ENCODE results near the gene SLC38A10. TPM values are rescaled to one million over a fixed set of nuclear protein-coding genes. Genes with fewer than 3 reads are reported as not detected.

SLC38A10 gene
- total and polyA plus RNA-seq, 12 donors, result 27.8 to 56.2 (median 38.4) TPM

DNA sequence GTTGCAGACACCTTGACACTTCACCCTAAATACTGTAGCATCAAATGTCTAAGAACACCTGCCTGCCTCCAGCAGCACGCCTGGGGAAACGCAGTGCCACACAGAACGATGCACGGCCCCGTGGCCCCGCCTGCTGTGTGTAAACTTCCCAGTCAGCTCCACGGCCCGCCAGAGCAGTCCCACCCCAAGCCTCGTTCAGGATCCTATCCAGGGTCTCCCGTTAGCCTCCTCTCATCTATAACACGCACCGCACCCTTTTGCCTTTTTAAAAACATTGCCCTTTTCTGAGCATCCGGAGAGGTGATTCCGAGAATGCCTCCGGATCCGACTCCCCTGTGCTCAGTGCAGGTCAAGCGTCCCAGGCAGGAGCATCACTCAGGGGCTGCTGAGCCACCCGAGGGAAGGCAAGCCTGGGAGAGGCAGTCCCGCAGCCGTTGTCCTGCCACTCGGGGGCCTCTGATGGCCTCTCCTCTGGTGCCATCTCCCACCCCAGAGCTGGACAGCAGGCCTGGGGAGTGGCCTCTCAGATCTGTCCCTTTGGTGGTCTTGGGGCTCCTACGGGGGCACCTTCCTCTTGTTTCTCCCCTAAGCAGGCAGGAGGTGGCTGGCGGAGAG, 37.9 kb upstream of the SLC38A10 start:
- intact Hi-C loops (cut with DNase I), result no loop called here
- Histone ChIP-seq H3K27ac (no peak overlapping the region), H3K27me3 (no peaks in the 10 kb centered on the region), H3K4me3 (no peak overlapping the region), H3K36me3 (no peaks in the 10 kb centered on the region), H3K9me3 (no peaks in the 10 kb centered on the region), H3K4me1 (peaks cover 20 to 54% (median 37%) of the 10 kb centered on the region in 9 donors)
- TF ChIP-seq, protein P1, sequence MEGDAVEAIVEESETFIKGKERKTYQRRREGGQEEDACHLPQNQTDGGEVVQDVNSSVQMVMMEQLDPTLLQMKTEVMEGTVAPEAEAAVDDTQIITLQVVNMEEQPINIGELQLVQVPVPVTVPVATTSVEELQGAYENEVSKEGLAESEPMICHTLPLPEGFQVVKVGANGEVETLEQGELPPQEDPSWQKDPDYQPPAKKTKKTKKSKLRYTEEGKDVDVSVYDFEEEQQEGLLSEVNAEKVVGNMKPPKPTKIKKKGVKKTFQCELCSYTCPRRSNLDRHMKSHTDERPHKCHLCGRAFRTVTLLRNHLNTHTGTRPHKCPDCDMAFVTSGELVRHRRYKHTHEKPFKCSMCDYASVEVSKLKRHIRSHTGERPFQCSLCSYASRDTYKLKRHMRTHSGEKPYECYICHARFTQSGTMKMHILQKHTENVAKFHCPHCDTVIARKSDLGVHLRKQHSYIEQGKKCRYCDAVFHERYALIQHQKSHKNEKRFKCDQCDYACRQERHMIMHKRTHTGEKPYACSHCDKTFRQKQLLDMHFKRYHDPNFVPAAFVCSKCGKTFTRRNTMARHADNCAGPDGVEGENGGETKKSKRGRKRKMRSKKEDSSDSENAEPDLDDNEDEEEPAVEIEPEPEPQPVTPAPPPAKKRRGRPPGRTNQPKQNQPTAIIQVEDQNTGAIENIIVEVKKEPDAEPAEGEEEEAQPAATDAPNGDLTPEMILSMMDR (IDR thresholded peaks at IDR 0.05), result no peak
- ATAC-seq (no peak), DNase-seq (no peak)
- 72 to 80% methylated on average over 23 of the region's 23 CpGs for WGBS, 2 donors

GRCh38 chr17:81332118-81332834, 37.2 kb upstream of the SLC38A10 start:
- no peak for ATAC-seq
- Histone ChIP-seq H3K4me1 (peaks cover 20 to 50% (median 37%) of the 10 kb centered on the region in 9 donors), H3K27me3 (no peaks in the 10 kb centered on the region), H3K36me3 (no peaks in the 10 kb centered on the region), H3K27ac (no peak overlapping the region), H3K9me3 (no peaks in the 10 kb centered on the region), H3K4me3 (no peak overlapping the region)
- intact Hi-C loops (cut with DNase I), result no loop called here
- TF ChIP-seq, protein P1 (IDR thresholded peaks at IDR 0.05), result no peak
- DNase-seq, result no peak
- WGBS, 2 donors, result 92 to 93% methylated on average over 18 of the region's 18 CpGs

- ATAC-seq (no peak), DNase-seq (no peak)
- Histone ChIP-seq H3K4me1 (peaks cover 16 to 50% (median 36%) of the 10 kb centered on the region in 9 donors), H3K9me3 (no peaks in the 10 kb centered on the region), H3K27me3 (no peaks in the 10 kb centered on the region), H3K4me3 (no peak overlapping the region), H3K36me3 (no peaks in the 10 kb centered on the region), H3K27ac (no peak overlapping the region)
- TF ChIP-seq, protein P1 (IDR thresholded peaks at IDR 0.05), result no peak
- WGBS, 2 donors, result 82 to 91% methylated on average over 17 of the region's 17 CpGs
- intact Hi-C loops (cut with DNase I), result no loop called here
These were observed 36.5 kb upstream of the SLC38A10 start for GRCh38 chr17:81331527-81332043.

DNA sequence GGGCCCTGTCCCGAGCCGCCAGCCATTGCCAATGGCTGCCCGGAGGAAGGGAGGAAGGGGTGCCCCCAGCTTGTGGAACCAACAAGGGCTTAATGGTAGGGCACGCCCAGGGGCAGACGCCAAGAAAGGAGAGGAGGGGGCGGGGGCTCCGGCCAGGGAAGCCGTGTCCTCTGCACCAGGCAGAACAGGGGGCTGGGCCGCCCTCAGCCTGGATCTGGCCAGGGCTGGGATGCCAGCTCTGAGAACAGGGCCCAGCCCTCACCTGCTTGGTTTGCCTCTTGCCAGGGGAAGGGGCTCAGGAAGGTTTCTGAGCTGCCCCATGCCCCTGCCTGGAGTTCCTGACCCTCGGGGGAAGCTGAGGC, 35.8 kb upstream of the SLC38A10 start:
- Histone ChIP-seq H3K27me3 (no peaks in the 10 kb centered on the region), H3K4me1 (peaks cover 16 to 51% (median 35%) of the 10 kb centered on the region in 9 donors), H3K27ac (no peak overlapping the region), H3K9me3 (no peaks in the 10 kb centered on the region), H3K4me3 (no peak overlapping the region), H3K36me3 (no peaks in the 10 kb centered on the region)
- WGBS, 2 donors, result 89 to 92% methylated on average over 10 of the region's 10 CpGs
- DNase-seq, result no peak
- no peak for ATAC-seq
- TF ChIP-seq, protein P1 (IDR thresholded peaks at IDR 0.05), result no peak
- intact Hi-C loops (cut with DNase I), result no loop called here

All from heart right ventricle (tissue), 16 donors.